ENCODE measurements around the gene ITIH5. TPM values are rescaled to one million over a fixed set of nuclear protein-coding genes. Genes with fewer than 3 reads are reported as not detected.

The ITIH5 gene
- total RNA-seq, 5 donors from 2014 or later (not counting 1 experiment from before 2014, with no cell fraction given): 0.13 to 0.22 TPM; not detected in 3

GRCh38 chr10:7547829-7548228 lies 118.9 kb downstream of the ITIH5 start:
- H3K27me3 Mint-ChIP-seq: no peaks in the 10 kb centered on the region

DNA sequence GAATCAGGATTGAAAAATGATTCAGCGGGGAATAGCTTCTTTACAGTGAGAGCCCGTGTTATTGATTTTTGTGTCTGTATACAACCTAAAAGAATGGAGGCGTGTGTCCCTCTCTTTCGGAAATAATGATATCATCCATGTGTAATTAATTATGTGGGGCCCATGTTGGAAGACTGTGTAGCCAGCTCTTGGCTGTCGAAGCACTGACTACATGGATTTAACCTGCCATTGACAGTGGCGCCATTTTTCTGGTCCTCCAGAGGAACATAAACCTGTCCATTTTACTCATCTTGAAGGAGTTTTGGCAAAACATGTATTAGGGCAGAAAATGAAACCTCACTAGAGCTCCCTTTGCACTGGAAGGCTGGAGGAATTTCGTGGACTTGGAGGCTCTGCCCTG lies 119.6 kb downstream of the ITIH5 start:
- Histone ChIP-seq H3K4me3 (ENCODE audit: control insufficient read depth in 1 of 2, extremely low read depth in 1 of 2, low read length in 1 of 2) (no peak overlapping the region), H3K27me3 (replicated peaks in 1 of 2; ENCODE audit: control insufficient read depth in 2 of 2, extremely low read depth in 1 of 2, insufficient read depth in 2 of 2, low read length in 1 of 2) (peaks cover 0 to 3% of the 10 kb centered on the region in 2 experiments), H3K9me3 (no peaks in the 10 kb centered on the region), H3K36me3 (ENCODE audit: control insufficient read depth in 2 of 2, extremely low read depth in 1 of 2, insufficient read depth in 1 of 2, low read length in 1 of 2) (no peaks in the 10 kb centered on the region), H3K27ac (ENCODE audit: low read length) (no peak overlapping the region), H3K4me1 (ENCODE audit: control insufficient read depth in 1 of 2, extremely low read depth in 1 of 2, insufficient read depth in 2 of 2, low read length in 2 of 2) (no peaks in the 10 kb centered on the region)
- no peaks in the 10 kb centered on the region for H3K36me3 Mint-ChIP-seq
- H3K9me3 Mint-ChIP-seq: no peaks in the 10 kb centered on the region
- 67% methylated on average over 2 of the region's 7 CpGs for WGBS (ENCODE audit: insufficient coverage)
- H3K27me3 Mint-ChIP-seq: no peaks in the 10 kb centered on the region
- POLR2A ChIA-PET: no interaction called here
- CTCF ChIA-PET: no interaction called here
- H3K27ac Mint-ChIP-seq: no peak overlapping the region
- H3K4me3 Mint-ChIP-seq: no peak overlapping the region
- H3K4me1 Mint-ChIP-seq: no peaks in the 10 kb centered on the region
- DNase-seq (no peak), ATAC-seq (replicated peaks in 1 of 4) (no peak)

More at GRCh38 chr10:7547829-7548228, 118.9 kb downstream of the ITIH5 start:
- DNase-seq: no peak
- Histone ChIP-seq H3K27me3 (replicated peaks in 1 of 2; ENCODE audit: control insufficient read depth in 2 of 2, extremely low read depth in 1 of 2, insufficient read depth in 2 of 2, low read length in 1 of 2) (peaks cover 0 to 3% of the 10 kb centered on the region in 2 experiments), H3K27ac (ENCODE audit: low read length) (no peak overlapping the region), H3K36me3 (ENCODE audit: control insufficient read depth in 2 of 2, extremely low read depth in 1 of 2, insufficient read depth in 1 of 2, low read length in 1 of 2) (no peaks in the 10 kb centered on the region), H3K4me1 (ENCODE audit: control insufficient read depth in 1 of 2, extremely low read depth in 1 of 2, insufficient read depth in 2 of 2, low read length in 2 of 2) (no peaks in the 10 kb centered on the region), H3K9me3 (no peaks in the 10 kb centered on the region), H3K4me3 (ENCODE audit: control insufficient read depth in 1 of 2, extremely low read depth in 1 of 2, low read length in 1 of 2) (no peak overlapping the region)
- Mint-ChIP-seq H3K9me3 (no peaks in the 10 kb centered on the region), H3K27ac (no peak overlapping the region), H3K4me3 (no peak overlapping the region), H3K36me3 (no peaks in the 10 kb centered on the region), H3K4me1 (no peaks in the 10 kb centered on the region)
- WGBS (ENCODE audit: insufficient coverage): 81% methylated on average over 6 of the region's 6 CpGs
- CTCF ChIA-PET: no interaction called here
- ATAC-seq (replicated peaks in 1 of 4): no peak
- POLR2A ChIA-PET: no interaction called here

GRCh38 chr10:7546385-7546967 lies 120.3 kb downstream of the ITIH5 start:
- Mint-ChIP-seq H3K4me3 (no peak overlapping the region), H3K4me1 (no peaks in the 10 kb centered on the region), H3K27ac (no peak overlapping the region), H3K9me3 (no peaks in the 10 kb centered on the region), H3K27me3 (no peaks in the 10 kb centered on the region), H3K36me3 (no peaks in the 10 kb centered on the region)
- Histone ChIP-seq H3K27ac (ENCODE audit: low read length) (no peak overlapping the region), H3K27me3 (replicated peaks in 1 of 2; ENCODE audit: control insufficient read depth in 2 of 2, extremely low read depth in 1 of 2, insufficient read depth in 2 of 2, low read length in 1 of 2) (no peaks in the 10 kb centered on the region), H3K4me1 (ENCODE audit: control insufficient read depth in 1 of 2, extremely low read depth in 1 of 2, insufficient read depth in 2 of 2, low read length in 2 of 2) (no peaks in the 10 kb centered on the region), H3K9me3 (no peaks in the 10 kb centered on the region), H3K4me3 (ENCODE audit: control insufficient read depth in 1 of 2, extremely low read depth in 1 of 2, low read length in 1 of 2) (no peak overlapping the region), H3K36me3 (ENCODE audit: control insufficient read depth in 2 of 2, extremely low read depth in 1 of 2, insufficient read depth in 1 of 2, low read length in 1 of 2) (no peaks in the 10 kb centered on the region)
- CTCF ChIA-PET: no interaction called here
- POLR2A ChIA-PET: no interaction called here
- ATAC-seq (replicated peaks in 1 of 4) (no peak), DNase-seq (no peak)
- WGBS (ENCODE audit: insufficient coverage): 98% methylated on average over 4 of the region's 10 CpGs

GRCh38 chr10:7545792-7546191 lies 121.0 kb downstream of the ITIH5 start:
- CTCF ChIA-PET: interaction anchor here (0.6 to 0.7 kb wide), 2 partner anchors 172 to 312 kb away, joined by 3 to 4 read pairs; no protein-coding TSS in a partner anchor
- Histone ChIP-seq H3K36me3 (ENCODE audit: control insufficient read depth in 2 of 2, extremely low read depth in 1 of 2, insufficient read depth in 1 of 2, low read length in 1 of 2) (no peaks in the 10 kb centered on the region), H3K27ac (ENCODE audit: low read length) (no peak overlapping the region), H3K27me3 (replicated peaks in 1 of 2; ENCODE audit: control insufficient read depth in 2 of 2, extremely low read depth in 1 of 2, insufficient read depth in 2 of 2, low read length in 1 of 2) (no peaks in the 10 kb centered on the region), H3K4me3 (ENCODE audit: control insufficient read depth in 1 of 2, extremely low read depth in 1 of 2, low read length in 1 of 2) (no peak overlapping the region), H3K9me3 (no peaks in the 10 kb centered on the region), H3K4me1 (ENCODE audit: control insufficient read depth in 1 of 2, extremely low read depth in 1 of 2, insufficient read depth in 2 of 2, low read length in 2 of 2) (no peaks in the 10 kb centered on the region)
- POLR2A ChIA-PET: no interaction called here
- no peaks in the 10 kb centered on the region for H3K27me3 Mint-ChIP-seq
- H3K27ac Mint-ChIP-seq: no peak overlapping the region
- no peaks in the 10 kb centered on the region for H3K4me1 Mint-ChIP-seq
- ATAC-seq (replicated peaks in 1 of 4) (no peak), DNase-seq (no peak)
- 93% methylated on average over 3 of the region's 4 CpGs for WGBS (ENCODE audit: insufficient coverage)
- no peak overlapping the region for H3K4me3 Mint-ChIP-seq
- H3K9me3 Mint-ChIP-seq: no peaks in the 10 kb centered on the region
- no peaks in the 10 kb centered on the region for H3K36me3 Mint-ChIP-seq

GRCh38 chr10:7545261-7545660 lies 121.5 kb downstream of the ITIH5 start:
- Histone ChIP-seq H3K36me3 (ENCODE audit: control insufficient read depth in 2 of 2, extremely low read depth in 1 of 2, insufficient read depth in 1 of 2, low read length in 1 of 2) (no peaks in the 10 kb centered on the region), H3K4me3 (ENCODE audit: control insufficient read depth in 1 of 2, extremely low read depth in 1 of 2, low read length in 1 of 2) (no peak overlapping the region), H3K4me1 (ENCODE audit: control insufficient read depth in 1 of 2, extremely low read depth in 1 of 2, insufficient read depth in 2 of 2, low read length in 2 of 2) (no peaks in the 10 kb centered on the region), H3K27ac (ENCODE audit: low read length) (no peak overlapping the region), H3K27me3 (replicated peaks in 1 of 2; ENCODE audit: control insufficient read depth in 2 of 2, extremely low read depth in 1 of 2, insufficient read depth in 2 of 2, low read length in 1 of 2) (no peaks in the 10 kb centered on the region), H3K9me3 (no peaks in the 10 kb centered on the region)
- 77% methylated on average over 4 of the region's 4 CpGs for WGBS (ENCODE audit: insufficient coverage)
- H3K27me3 Mint-ChIP-seq: no peaks in the 10 kb centered on the region
- no peaks in the 10 kb centered on the region for H3K9me3 Mint-ChIP-seq
- H3K4me1 Mint-ChIP-seq: no peaks in the 10 kb centered on the region
- H3K4me3 Mint-ChIP-seq: no peak overlapping the region
- H3K36me3 Mint-ChIP-seq: no peaks in the 10 kb centered on the region
- ChIA-PET CTCF (interaction anchor here (0.6 to 0.7 kb wide), 3 partner anchors 173 to 692 kb away, joined by 3 to 4 read pairs (median 4); no protein-coding TSS in a partner anchor), POLR2A (no interaction called here)
- DNase-seq: no peak
- no peak for ATAC-seq (replicated peaks in 1 of 4)
- H3K27ac Mint-ChIP-seq: no peak overlapping the region

DNA sequence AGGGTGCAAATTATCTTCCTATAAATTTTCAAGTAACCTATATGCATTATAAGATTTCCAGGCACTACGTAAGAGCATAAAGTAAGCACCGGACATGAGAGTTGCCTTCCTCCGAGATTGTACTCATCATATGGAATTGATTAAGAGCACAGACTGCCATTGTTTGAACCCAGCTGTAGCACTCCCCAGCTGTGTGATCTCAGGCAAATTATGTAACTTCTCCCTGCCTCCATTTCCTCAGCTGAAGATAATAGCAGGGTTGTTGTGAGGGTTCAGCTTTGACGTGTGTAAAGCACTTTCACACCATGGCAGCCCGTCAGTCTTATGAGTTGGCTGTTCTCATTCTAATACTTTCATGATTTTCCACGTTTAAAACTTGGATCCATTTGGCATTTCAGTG lies 122.6 kb downstream of the ITIH5 start:
- Mint-ChIP-seq H3K9me3 (peaks cover 0 to 4% (median 0%) of the 10 kb centered on the region in 3 donors), H3K4me3 (no peak overlapping the region), H3K27me3 (no peaks in the 10 kb centered on the region), H3K27ac (no peak overlapping the region), H3K4me1 (peaks cover 4 to 5% (median 5%) of the 10 kb centered on the region in 3 donors), H3K36me3 (no peaks in the 10 kb centered on the region)
- no peak for ATAC-seq (replicated peaks in 1 of 4)
- no peak overlapping the region for H3K4me3 ChIP-seq (ENCODE audit: control insufficient read depth in 1 of 2, extremely low read depth in 1 of 2, low read length in 1 of 2)
- H3K27me3 ChIP-seq (replicated peaks in 1 of 2; ENCODE audit: control insufficient read depth in 2 of 2, extremely low read depth in 1 of 2, insufficient read depth in 2 of 2, low read length in 1 of 2): no peaks in the 10 kb centered on the region
- peaks cover 3 to 5% of the 10 kb centered on the region in 2 experiments for H3K4me1 ChIP-seq (ENCODE audit: control insufficient read depth in 1 of 2, extremely low read depth in 1 of 2, insufficient read depth in 2 of 2, low read length in 2 of 2)
- CTCF ChIA-PET: no interaction called here
- 100% methylated on average over 1 of the region's 6 CpGs for WGBS (ENCODE audit: insufficient coverage)
- H3K9me3 ChIP-seq: no peaks in the 10 kb centered on the region
- no peak for DNase-seq
- POLR2A ChIA-PET: no interaction called here
- H3K36me3 ChIP-seq (ENCODE audit: control insufficient read depth in 2 of 2, extremely low read depth in 1 of 2, insufficient read depth in 1 of 2, low read length in 1 of 2): no peaks in the 10 kb centered on the region
- H3K27ac ChIP-seq (ENCODE audit: low read length): no peak overlapping the region
